ENCODE results near the gene USP40.

The USP40 gene

GRCh38 chr2:233531955-233532354 lies 34.6 kb downstream of the USP40 start:
- no peaks in the 10 kb centered on the region for H3F3A ChIP-seq (ENCODE audit: low read depth)
- no peak for TF ChIP-seq CTCF (conservative IDR thresholded peaks at IDR 0.05; ENCODE audit: low read length)
- TF ChIP-seq EZH2phosphoT487 (IDR thresholded peaks at IDR 0.05; ENCODE audit: borderline replicate concordance): no peak
- H3K4me2 ChIP-seq (ENCODE audit: low read depth, low read length, poor library complexity, severe bottlenecking): no peak overlapping the region
- no peaks in the 10 kb centered on the region for H3K9me2 ChIP-seq (replicated peaks; ENCODE audit: low read depth, low read length)
- H3K27me3 ChIP-seq (ENCODE audit: insufficient read depth, low read length, poor library complexity, severe bottlenecking): no peaks in the 10 kb centered on the region
- H4K20me1 ChIP-seq (ENCODE audit: insufficient read depth, low read length, poor library complexity, severe bottlenecking): no peaks in the 10 kb centered on the region
- H3K4me1 ChIP-seq (ENCODE audit: insufficient read depth, low read length, poor library complexity, severe bottlenecking): no peaks in the 10 kb centered on the region
- no peak overlapping the region for H3K4me3 ChIP-seq (ENCODE audit: low read length, poor library complexity, severe bottlenecking)
- H3K9ac ChIP-seq (ENCODE audit: low read depth, low read length, poor library complexity, severe bottlenecking): no peak overlapping the region
- no peaks in the 10 kb centered on the region for H3K79me2 ChIP-seq (ENCODE audit: insufficient read depth, low read length)
- H3K9me3 ChIP-seq (ENCODE audit: insufficient read depth, low read depth, low read length): no peaks in the 10 kb centered on the region
- H2AFZ ChIP-seq (ENCODE audit: low read length): no peak overlapping the region
- H3K36me3 ChIP-seq (ENCODE audit: insufficient read depth, low read length): no peaks in the 10 kb centered on the region

- Histone ChIP-seq H3K9ac (ENCODE audit: low read depth, low read length, poor library complexity, severe bottlenecking) (no peak overlapping the region), H3F3A (ENCODE audit: low read depth) (no peaks in the 10 kb centered on the region)
Measured at GRCh38 chr2:233530381-233530780, 36.2 kb downstream of the USP40 start.

GRCh38 chr2:233528182-233528581 lies 38.4 kb downstream of the USP40 start:
- TF ChIP-seq CTCF (conservative IDR thresholded peaks at IDR 0.05; ENCODE audit: low read length) (no peak), EZH2phosphoT487 (IDR thresholded peaks at IDR 0.05; ENCODE audit: borderline replicate concordance) (no peak)
- Histone ChIP-seq H3K9me3 (ENCODE audit: insufficient read depth, low read depth, low read length) (no peaks in the 10 kb centered on the region), H3K36me3 (ENCODE audit: insufficient read depth, low read length) (no peaks in the 10 kb centered on the region), H4K20me1 (ENCODE audit: insufficient read depth, low read length, poor library complexity, severe bottlenecking) (no peaks in the 10 kb centered on the region), H3K27me3 (ENCODE audit: insufficient read depth, low read length, poor library complexity, severe bottlenecking) (no peaks in the 10 kb centered on the region), H3K79me2 (ENCODE audit: insufficient read depth, low read length) (no peaks in the 10 kb centered on the region), H2AFZ (ENCODE audit: low read length) (no peak overlapping the region), H3K4me3 (ENCODE audit: low read length, poor library complexity, severe bottlenecking) (no peak overlapping the region), H3K4me2 (ENCODE audit: low read depth, low read length, poor library complexity, severe bottlenecking) (no peak overlapping the region), H3K4me1 (ENCODE audit: insufficient read depth, low read length, poor library complexity, severe bottlenecking) (no peaks in the 10 kb centered on the region), H3K9me2 (replicated peaks; ENCODE audit: low read depth, low read length) (no peaks in the 10 kb centered on the region), H3K9ac (ENCODE audit: low read depth, low read length, poor library complexity, severe bottlenecking) (no peak overlapping the region), H3F3A (ENCODE audit: low read depth) (no peaks in the 10 kb centered on the region)

More at GRCh38 chr2:233530381-233530780, 36.2 kb downstream of the USP40 start:
- Histone ChIP-seq H4K20me1 (ENCODE audit: insufficient read depth, low read length, poor library complexity, severe bottlenecking) (no peaks in the 10 kb centered on the region), H3K4me2 (ENCODE audit: low read depth, low read length, poor library complexity, severe bottlenecking) (no peak overlapping the region), H3K4me1 (ENCODE audit: insufficient read depth, low read length, poor library complexity, severe bottlenecking) (no peaks in the 10 kb centered on the region), H3K27me3 (ENCODE audit: insufficient read depth, low read length, poor library complexity, severe bottlenecking) (no peaks in the 10 kb centered on the region), H3K36me3 (ENCODE audit: insufficient read depth, low read length) (no peaks in the 10 kb centered on the region), H3K9me2 (replicated peaks; ENCODE audit: low read depth, low read length) (no peaks in the 10 kb centered on the region), H3K4me3 (ENCODE audit: low read length, poor library complexity, severe bottlenecking) (no peak overlapping the region), H3K9me3 (ENCODE audit: insufficient read depth, low read depth, low read length) (no peaks in the 10 kb centered on the region), H3K79me2 (ENCODE audit: insufficient read depth, low read length) (no peaks in the 10 kb centered on the region), H2AFZ (ENCODE audit: low read length) (no peak overlapping the region)
- TF ChIP-seq EZH2phosphoT487 (IDR thresholded peaks at IDR 0.05; ENCODE audit: borderline replicate concordance) (no peak), CTCF (conservative IDR thresholded peaks at IDR 0.05; ENCODE audit: low read length) (no peak)

Measured in Loucy (cell line).